ENCODE data around the gene ZNF497.
"Not testable (repeated sequence)": the region's sequence is repeated elsewhere in the genome, so short reads cannot be mapped to it uniquely, and the experiment has no call there.

The ZNF497 gene

DNA sequence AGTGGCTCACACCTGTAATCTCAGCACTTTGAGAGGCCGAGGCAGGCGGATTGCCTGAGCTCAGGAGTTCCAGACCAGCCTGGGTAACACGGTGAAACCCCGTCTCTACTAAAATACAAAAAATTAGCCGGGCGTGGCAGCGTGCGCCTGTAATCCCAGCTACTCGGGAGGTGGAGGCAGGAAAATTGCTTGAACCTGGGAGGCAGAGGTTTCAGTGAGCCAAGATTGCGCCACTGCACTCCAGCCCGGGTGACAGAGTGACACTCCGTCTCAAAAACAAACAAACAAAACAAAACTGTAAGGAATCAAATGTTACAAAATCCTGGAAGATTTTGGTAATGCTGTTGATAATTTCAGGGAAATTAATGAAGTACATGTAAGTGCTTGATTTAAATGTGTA lies 14.5 kb downstream of the ZNF497 start:
- DNase-seq (ENCODE audit: low read depth, low spot score), result not testable (repeated sequence)

DNA sequence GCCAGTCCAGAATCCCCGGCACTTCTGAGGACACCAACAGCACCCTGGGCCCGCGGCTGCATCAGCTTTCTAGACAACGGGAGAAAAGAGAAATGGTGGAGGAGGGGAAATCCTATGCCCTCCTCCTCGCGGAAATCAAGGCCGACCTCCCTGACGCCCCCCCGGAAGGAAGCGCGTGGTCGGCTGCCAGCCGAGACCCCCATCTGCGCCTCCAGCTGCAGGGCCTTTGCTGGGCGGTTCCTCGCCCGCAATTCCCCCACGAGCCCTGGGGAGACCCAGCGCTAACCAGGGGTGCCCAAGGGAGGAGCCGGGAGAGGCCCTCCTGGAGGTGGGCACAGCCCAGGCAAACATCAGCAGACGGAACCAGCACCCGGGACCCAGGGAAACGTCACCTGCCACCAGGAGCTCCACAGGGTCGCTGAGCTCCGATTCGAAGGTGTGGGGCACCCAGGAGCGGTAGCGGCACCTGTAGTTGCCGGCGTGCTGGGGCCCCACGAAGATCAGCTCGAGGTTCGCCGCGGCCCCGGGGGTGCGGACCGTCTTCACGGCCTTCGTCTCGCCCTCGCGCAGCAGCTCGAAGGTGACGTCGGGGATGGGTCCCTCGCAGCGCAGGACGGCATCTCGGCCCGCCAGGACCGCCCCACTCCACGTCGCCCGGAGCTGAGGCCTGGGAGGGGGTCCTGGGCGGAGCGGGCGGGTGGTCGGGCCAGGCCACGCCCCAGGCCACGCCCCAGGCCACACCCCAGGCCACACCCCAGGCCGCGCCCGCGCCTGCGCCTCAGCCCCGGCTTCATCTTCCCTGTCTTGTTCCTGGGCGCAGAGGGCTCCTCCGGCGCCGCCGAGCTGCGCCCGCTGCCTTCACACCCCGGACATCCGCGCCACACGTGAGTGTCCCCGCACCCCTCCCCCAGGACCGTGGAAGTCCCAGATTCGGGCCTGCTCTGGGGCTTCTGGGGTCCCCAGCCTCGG lies 15.3 kb downstream of the ZNF497 start:
- peak; percentile 31 for DNase-seq (ENCODE audit: low read depth, low spot score)

DNA sequence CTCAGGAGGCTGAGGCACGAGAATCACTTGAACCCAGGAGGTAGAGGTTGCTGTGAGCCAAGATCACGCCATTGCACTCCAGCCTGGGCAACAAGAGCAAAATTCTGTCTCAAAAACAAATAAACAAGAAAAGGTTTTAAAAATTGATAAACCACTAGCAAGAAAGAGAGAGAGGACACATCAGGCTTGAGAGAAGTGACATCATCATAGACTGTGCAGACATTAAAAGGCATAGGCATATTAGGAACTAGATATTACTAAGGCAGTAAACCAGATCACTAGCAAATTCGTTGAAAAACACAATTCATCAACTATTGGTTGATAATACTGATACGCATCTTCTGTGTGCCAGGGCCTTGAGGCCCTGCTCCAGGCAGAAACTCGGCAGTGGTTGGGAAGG lies 17.0 kb downstream of the ZNF497 start:
- DNase-seq (ENCODE audit: low read depth, low spot score), result no peak

DNA sequence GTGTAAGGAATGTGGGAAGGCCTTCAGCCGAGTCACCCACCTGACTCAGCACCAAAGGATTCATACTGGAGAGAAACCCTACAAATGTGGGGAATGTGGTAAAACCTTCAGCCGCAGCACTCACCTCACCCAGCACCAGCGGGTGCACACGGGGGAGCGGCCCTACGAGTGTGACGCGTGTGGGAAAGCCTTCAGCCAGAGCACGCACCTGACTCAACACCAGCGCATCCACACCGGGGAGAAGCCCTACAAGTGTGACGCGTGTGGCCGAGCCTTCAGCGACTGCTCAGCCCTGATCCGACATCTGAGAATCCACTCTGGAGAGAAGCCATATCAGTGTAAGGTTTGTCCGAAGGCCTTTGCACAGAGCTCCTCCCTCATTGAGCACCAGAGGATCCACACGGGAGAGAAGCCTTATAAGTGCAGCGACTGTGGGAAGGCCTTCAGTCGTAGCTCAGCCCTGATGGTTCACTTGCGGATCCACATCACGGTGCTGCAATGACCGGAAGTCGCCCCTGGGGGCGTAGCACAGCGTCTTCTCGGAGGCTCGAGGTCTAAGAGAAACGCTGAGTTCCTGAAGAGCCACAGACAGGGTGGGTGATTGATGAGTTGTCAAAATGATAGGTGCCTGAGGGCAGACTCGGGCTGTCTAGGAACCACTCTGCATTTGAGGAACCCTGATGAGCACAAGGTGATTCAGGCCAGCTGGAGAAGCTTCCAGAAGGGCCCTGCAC lies 23.6 kb downstream of the ZNF497 start:
- DNase-seq (ENCODE audit: low read depth, low spot score), result no peak

DNA sequence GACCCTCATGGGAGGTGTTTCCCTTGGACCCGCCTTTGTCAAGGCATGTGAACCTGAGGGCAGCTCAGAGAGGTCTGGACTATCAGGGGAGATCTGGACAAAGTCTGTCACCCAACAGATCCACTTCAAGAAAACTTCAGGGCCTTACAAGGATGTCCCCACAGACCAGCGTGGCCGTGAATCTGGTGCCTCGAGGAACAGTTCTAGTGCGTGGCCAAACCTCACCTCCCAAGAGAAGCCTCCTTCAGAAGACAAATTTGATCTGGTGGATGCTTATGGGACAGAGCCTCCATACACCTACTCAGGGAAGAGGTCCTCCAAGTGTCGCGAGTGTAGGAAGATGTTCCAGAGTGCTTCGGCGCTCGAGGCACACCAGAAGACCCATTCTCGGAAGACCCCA lies 24.2 kb downstream of the ZNF497 start:
- DNase-seq (ENCODE audit: low read depth, low spot score), result no peak

DNA sequence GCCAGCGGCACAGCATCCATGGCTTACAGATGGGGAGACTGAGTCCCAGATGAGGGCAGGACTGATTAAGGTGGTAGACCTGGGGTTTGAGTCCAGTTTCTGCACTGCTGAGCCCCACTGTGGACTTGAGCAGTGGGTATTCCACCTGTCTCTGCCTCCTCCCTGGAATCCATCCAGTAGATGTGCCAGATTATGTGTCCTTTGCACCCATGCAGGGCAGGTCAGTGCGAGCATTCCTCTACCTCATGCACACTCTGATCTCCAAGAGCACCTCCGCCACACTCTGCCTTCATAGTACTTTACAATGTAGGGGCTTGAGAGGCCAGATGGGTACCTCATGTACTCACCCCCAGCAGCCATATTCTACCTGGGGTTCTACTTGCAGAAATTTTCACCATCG lies 25.7 kb downstream of the ZNF497 start:
- no peak for DNase-seq (ENCODE audit: low read depth, low spot score)

DNA sequence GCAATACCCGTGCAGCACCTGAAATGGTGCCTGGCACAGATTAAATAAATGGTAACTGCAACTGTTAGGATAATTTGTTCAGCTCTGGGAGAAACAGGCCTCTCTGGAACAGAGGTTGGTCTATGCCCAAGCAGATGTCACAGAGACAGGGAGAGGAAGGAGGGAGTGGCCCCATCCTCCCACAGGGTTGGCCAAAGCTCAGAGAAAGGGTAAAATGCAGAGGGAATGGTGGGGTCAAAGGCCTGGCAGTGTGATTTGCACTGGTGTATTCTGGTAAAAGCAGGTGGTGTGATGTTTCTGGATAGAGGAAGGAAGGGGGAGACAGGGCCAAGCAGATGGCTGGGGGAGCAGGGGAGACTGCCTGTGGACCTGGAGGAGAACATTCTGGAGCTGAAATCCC lies 26.3 kb downstream of the ZNF497 start:
- DNase-seq (ENCODE audit: low read depth, low spot score), result no peak

DNA sequence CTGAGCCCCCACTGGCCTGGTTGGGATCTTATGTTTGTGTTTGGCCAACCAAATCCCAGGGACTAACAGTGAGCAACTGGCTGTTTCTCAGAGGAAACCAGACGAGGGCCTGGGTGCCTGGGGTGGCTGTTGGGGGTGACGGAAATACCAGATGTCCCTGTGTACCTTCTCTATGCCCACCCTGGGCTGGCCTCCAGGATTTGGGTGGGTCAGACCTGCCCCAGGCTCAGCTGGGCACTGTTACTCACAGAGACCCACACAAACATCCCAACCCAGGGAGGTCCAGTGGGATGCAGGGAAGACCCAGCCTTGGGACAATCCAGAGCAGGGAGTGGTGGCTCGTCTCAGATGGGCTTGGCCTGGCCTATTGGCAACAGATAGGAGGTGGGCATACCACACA lies 26.9 kb downstream of the ZNF497 start:
- no peak for DNase-seq (ENCODE audit: low read depth, low spot score)

DNA sequence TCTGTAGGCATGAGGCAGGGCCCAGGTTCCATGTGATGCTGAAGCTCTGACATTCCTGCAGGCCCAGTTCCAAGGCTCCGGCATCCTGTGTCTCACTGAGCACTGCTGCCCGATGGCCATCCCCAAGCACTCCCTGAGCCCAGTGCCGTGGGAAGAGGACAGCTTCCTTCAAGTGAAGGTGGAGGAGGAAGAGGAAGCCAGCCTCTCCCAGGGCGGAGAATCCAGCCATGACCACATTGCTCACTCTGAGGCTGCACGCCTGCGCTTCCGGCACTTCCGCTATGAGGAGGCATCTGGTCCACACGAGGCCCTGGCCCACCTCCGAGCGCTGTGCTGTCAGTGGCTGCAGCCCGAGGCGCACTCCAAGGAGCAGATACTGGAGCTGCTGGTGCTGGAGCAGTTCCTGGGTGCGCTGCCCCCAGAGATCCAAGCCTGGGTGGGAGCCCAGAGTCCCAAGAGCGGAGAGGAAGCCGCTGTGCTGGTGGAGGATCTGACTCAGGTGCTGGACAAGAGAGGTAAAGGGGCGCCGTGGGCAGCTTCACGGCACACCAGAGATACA lies 27.8 kb downstream of the ZNF497 start:
- no peak for DNase-seq (ENCODE audit: low read depth, low spot score)

DNA sequence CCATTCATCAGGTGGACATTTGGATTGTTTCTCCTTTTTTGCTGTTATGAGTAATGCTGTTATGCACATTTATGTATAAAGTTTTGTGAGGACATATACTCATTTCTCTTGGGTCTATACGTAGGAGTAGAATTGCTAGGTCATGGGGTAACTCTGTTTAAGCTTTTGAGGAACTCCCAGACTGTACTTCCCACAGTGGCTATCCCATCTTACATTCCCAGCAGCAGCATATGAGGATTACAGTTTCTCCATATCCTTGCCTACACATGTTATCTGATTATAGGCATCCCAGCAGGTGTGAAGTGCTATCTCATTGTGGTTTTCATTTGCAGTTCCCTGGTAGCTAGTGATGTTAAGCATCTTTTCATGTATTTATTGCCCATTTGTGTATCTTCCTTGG lies 29.9 kb downstream of the ZNF497 start:
- DNase-seq (ENCODE audit: low read depth, low spot score), result no peak

DNA sequence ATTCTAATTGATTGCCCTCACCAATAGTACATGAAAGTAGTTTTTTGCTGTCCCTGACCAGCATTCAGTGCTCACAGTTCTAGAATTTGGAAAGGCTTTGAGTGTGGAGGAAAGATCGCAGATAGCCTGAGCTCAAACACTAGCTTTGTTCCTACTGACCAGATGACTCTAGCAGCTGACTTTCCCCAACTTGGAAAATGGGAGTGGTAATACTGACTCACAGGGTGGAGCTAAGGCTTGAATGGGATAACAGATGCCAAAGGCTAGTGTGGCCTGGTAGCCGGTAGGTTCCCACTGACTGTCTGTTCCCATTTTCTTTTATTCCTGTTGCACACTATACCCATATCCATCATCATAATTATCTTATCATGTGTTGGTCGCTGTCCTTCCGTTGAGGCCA lies 32.1 kb downstream of the ZNF497 start:
- DNase-seq (ENCODE audit: low read depth, low spot score), result no peak

DNA sequence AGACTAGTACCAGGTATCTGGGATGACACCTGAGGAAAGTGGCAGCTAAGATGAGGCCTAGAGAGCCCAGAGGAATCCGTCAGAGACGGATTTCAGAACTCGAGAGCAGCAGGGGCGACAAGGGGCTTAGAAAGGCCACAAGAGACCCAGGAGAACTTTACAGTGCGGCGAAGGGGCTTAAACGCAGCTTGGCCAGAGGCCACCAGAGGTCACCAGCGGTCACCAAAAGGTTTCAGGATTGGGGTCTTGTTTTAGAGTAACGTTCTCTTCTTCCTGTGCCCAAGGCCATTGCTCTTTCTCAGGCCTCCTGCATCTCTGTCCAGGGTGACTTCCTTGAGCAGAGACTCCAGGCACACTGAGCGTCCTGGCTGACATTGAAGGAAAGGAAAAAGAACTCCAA lies 33.6 kb downstream of the ZNF497 start:
- no peak for DNase-seq (ENCODE audit: low read depth, low spot score)

DNA sequence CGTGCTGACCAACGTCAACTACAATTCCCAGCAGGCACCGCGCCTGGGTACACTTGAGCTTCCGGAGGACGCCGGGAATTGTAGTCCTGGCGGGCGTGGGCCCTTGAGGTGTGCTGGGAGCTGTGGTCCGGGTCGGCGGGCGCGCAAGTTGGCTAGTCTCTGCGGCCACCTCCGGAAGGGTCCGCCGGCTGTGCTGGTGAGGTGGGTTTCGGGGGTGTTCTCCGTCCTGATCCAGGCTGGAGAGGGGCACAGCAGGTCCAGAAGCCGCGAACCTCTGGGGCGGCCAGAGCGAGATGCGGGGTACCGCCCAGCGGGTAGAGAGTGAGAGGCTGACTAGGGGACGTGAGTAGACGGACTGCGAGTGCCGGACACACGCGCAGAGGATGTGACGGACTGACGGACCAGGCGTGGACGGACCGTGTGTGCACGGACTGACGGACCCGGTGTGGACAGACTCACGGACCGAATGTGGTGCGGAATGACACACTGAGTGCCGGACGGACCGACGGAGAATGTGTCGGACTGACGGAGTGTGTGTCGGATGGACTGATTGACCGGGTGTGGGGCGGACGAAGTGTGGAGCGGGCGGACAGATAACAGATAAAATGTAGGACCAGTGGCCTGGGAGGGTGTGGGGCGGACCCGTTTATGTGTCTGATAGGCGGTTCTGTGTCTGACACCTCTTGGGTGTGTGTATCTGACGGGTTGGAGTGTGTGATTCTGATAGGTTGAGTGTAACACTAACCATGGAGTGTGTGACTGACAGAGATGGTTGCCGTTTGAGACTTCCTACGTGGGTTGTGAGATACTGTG lies 35.4 kb downstream of the ZNF497 start, which contains the start of gene ZSCAN22:
Gene ZSCAN22, plus strand, starts transcription at position 81 of the 813 bp plus-strand sequence. CDS start 7,809 bp downstream, outside the sequence.
- DNase-seq (ENCODE audit: low read depth, low spot score), result peak; percentile 67

DNA sequence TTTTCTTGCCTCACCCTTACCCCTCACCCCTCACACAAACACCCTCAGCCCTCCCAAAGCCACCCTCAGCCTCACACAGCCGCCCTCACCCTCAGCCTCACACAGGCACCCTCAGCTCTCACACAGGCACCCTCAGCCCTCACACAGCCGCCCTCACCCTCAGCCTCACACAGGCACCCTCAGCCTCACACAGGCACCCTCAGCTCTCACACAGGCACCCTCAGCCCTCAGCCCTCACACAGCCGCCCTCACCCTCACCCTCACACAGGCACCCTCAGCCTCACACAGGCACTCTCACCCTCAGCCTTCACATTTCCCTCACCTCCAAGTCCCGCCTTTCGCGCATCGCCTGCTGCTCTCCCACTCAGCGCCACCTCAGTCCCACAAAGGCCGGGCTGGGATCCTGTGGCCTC lies 36.0 kb downstream of the ZNF497 start:
- no peak for DNase-seq (ENCODE audit: low read depth, low spot score)

DNA sequence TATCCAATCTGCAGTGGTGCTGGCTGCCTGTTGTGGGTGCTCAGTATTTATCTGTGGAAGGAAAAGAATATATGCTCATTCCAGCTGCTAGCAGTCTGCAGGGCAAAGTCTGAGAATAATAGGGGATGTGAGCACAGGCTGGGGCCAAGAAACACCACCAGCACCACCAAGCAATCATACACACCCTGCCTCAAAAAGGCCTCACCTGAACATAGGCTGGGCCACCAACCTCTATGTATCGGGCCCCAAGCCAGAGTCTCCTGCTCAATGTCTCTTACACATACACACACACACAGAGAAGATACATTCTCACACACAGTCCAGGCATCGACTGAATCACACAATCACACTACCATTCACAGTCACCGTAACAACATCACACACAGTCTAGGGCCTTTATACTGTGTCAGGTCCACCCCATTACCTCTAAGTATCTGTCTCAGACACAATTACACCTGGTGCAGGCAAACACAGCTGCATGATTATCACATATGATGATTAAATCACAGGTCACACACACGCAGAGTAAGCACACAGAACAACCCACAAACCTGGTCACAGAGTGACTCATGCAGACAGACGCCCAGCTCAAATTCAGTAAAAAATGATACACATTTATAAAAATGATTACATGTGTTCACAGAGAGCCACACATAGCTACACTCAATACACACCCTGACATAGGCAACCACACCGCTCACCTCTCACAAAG lies 37.1 kb downstream of the ZNF497 start:
- DNase-seq (ENCODE audit: low read depth, low spot score), result no peak

DNA sequence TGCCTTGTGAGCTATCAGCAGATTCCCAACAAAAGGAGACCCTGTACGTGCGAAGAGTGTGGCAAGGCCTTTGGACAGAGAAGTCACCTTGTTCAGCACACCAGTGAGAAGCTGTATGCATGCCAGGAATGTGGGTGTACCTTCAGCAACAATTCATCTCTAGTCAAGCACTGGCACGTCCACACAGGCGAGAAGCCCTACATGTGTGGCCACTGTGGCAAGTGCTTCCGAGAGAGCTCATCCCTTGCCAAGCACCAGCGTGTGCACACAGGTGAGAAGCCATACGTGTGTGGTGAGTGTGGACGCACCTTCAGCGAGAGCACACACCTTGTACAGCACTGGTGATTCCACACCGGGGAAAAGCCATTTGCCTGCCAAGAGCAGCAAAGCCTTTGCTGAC lies 43.3 kb downstream of the ZNF497 start:
- no peak for DNase-seq (ENCODE audit: low read depth, low spot score)

DNA sequence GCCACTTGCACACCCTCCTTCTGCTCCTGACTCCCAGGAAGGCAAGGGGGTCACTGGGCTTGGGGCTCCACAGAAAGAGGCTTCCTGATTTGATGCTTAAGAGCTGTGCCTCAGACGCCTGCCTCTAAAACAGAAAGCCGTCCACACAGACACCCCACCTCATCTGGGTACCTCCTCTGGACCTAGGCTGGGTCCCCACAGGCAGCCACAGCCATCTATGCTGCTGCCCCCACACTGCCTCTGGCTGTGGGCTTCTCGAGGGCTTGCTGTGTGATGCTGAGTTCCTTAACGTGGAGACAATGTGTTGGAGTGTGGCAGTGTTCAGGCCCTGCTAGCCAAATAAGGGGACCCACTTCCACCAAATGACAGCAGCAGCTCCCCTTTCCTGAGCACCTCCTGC lies 44.3 kb downstream of the ZNF497 start:
- no peak for DNase-seq (ENCODE audit: low read depth, low spot score)

DNA sequence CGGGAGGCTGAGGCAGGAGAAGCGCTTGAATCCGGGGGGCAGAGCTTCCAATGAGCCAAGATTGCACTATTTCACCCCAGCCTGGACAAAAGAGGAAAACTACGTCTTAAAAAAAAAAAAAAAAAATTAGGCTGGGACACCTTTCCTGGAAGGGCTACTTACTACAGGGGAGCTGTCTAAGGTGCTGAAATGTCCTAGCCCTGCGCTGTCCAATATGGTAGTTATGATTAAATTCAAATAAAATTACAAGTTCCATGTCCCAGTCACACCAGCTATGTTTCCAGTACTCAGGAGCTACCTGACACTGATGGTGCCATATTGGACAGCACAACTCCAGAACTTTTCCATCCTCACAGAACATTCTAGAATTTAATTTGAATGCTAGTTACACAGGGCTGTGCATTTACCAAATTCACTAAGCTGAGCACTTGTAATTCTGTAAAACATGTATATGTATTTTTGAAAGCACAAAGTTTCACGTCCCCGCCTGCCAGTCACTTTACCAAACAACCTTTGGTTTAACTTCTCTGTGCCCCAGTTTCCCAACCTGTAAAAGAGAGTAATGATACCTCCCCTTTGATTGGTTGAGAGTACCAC lies 45.0 kb downstream of the ZNF497 start:
- no peak for DNase-seq (ENCODE audit: low read depth, low spot score)

DNA sequence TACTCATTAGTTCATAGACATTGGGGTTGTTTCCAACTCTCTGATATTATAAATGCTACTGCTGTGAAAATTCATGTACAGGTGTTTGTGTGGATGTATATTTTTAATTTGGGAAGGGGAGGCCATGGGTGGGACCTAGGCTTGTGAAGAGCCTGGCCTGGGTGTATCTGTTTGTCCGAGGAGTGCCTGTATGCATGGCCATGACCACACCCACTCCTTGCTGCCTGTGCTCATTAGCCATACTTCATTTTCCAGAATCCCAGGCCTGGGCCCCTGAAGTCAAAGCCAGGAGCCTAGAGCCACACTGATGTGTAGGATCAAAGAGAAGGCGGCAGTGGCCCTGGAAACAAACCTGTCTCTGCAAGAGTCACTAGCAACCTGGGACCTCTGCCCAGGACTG lies 47.0 kb downstream of the ZNF497 start:
- DNase-seq (ENCODE audit: low read depth, low spot score), result no peak

DNA sequence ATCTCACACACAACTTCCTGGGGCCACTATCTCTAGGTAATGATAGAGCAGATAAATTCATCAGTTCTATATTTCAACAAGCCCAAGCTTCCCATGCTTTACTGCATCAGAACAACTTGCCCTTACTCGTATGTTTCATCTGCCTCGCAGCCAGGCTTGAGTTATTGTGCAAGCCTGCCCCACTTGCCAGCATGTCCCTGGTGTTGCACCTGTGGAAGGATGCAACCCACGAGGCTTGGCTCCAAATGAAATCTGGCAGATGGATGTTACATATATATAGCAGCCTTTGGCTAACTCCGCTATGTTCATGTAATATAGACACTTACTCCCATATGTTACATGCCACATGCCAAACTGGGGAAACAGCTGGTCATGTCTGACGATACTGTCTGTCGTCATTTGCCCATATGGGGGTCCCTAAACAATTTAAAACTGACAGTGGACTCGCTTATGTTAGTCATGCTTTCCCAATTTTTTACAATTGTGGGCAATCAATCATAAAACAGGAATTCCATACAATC lies 51.1 kb downstream of the ZNF497 start:
- DNase-seq (ENCODE audit: low read depth, low spot score), result no peak

Data from activated naive CD8-positive, alpha-beta T cell treated with anti-CD3 and anti-CD28 coated beads, Interleukin-2, amount 50 U/mL, for 16 hours (primary cell).